Dermis microvascular lymphatic vessel endothelial cell (primary cell): ENCODE data around the gene PA2G4. TPM values are rescaled to one million over a fixed set of nuclear protein-coding genes. Genes with fewer than 3 reads are reported as not detected.
A peak's percentile ranks its signal among the peaks of the same experiment; 100 is the strongest.
"Not testable (repeated sequence)": the region's sequence is repeated elsewhere in the genome, so short reads cannot be mapped to it uniquely, and the experiment has no call there.

ENCODE experiments used
- DNase-seq, 2 donors: peaks; one replicate each; pipeline versions ENCODE4 v3.0.0 to v3.0.0-alpha.2; 2010; ENCODE audit warnings: low read depth in 2 of 2
- total RNA-seq: library from RNA; depleted of rRNA; stranded (reverse); fragments of >200 nt; gene quantifications from 2 replicates; pipeline ENCODE4 v1.2.1, GENCODE V29; 2014

The PA2G4 gene
- total RNA-seq, 1 donor from 2014 or later = 130 TPM

- DNase-seq = no peak
Observed at GRCh38 chr12:56152756-56153677, 48.7 kb downstream of the PA2G4 start.

DNA sequence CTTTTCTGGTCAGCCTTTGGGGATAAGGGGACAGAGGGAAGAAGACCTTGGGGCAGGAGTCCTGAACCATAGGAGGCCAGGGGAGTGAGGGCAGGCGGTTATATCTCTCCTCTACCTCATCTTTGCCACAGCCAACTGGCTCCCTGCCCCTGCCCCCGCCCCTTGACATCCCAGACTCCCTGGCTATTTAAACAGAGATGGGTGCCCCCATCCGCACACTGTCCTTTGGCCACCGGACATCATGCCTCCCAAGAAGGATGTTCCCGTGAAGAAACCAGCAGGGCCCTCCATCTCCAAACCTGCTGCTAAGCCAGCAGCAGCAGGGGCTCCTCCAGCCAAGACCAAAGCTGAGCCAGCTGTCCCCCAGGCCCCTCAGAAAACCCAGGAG, 49.3 kb downstream of the PA2G4 start:
- no peak for DNase-seq

- DNase-seq = no peak
Observed at GRCh38 chr12:56154246-56154771, 50.0 kb downstream of the PA2G4 start.

DNA sequence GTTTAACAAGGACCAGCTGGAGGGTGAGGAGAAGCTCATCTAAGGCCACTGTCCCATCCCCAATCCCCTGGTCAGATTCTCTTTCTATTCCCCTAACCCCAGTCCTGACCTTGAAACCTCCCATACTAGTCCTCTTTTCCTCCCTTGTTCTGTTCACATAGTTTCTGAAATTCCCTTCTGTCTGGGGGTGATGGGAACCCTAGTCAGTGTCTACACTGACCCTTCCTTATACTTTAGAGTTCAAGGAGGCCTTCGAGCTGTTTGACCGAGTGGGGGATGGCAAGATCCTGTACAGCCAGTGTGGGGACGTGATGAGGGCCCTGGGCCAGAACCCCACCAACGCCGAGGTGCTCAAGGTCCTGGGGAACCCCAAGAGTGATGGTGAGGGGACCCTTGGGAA, 50.5 kb downstream of the PA2G4 start:
- no peak for DNase-seq

DNA sequence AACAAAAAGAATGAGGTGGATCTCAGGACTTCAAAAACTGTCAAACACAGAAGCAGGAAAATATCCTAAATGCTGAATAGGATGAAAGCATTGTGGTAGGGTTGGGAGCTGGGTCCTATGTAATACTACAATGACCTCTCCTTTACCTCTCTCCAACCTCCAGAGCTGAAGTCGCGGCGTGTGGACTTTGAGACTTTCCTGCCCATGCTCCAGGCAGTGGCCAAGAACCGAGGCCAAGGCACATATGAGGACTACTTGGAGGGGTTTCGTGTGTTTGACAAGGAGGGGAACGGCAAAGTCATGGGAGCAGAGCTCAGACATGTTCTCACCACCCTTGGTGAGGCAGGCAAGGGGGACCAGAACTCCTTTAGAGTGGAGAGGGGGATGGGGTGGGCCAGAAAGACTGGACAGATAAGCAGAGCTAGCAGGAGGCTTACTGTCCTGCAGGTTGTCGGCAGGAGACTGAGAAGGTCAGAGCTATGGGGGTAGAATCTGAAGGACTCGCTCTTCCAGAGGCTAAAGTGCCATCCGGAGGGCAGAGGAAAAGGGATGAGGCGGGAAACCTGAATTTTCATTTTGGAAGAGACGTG, 51.0 kb downstream of the PA2G4 start:
- DNase-seq = no peak

GRCh38 chr12:56156464-56157200, 52.3 kb downstream of the PA2G4 start:
- DNase-seq = not testable (repeated sequence)

DNA sequence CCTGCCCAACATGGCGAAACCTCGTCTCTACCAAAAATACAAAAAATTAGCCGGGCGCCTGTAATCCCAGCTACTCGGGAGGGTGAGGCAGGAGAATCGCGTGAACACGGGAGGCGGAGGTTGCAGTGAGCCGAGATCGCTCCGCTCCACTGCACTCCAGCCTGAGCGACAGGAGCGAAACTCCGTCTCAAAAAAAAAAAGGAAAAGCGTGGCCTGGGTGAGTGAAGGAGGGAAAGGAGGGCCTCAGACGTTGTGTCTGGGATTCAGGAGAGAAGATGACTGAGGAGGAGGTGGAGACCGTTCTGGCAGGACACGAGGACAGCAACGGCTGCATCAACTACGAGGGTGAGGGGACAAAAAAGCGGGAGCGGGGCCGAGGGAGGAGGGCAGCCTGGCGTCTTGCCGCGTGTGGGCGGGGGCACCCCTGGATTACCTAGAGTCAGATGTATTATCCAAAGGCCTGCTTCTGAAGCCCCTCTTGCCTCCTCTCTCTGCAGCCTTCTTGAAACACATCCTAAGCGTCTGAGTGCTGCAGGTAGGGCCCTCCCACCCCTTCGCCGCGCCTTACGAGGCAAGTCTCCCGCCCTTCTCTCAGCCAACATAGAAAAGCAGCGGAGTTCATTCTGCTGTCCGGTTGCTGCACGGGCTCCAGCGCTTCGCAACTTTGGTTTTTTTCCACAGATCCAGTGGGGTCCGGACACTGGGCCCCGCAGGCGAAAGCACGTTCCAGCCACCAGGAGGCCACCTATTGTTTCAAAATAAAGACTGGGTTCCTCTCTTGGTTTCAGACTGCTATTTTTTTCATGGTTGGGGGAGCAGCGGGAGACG, 53.1 kb downstream of the PA2G4 start:
- DNase-seq = peak; percentile 84 to 88

DNA sequence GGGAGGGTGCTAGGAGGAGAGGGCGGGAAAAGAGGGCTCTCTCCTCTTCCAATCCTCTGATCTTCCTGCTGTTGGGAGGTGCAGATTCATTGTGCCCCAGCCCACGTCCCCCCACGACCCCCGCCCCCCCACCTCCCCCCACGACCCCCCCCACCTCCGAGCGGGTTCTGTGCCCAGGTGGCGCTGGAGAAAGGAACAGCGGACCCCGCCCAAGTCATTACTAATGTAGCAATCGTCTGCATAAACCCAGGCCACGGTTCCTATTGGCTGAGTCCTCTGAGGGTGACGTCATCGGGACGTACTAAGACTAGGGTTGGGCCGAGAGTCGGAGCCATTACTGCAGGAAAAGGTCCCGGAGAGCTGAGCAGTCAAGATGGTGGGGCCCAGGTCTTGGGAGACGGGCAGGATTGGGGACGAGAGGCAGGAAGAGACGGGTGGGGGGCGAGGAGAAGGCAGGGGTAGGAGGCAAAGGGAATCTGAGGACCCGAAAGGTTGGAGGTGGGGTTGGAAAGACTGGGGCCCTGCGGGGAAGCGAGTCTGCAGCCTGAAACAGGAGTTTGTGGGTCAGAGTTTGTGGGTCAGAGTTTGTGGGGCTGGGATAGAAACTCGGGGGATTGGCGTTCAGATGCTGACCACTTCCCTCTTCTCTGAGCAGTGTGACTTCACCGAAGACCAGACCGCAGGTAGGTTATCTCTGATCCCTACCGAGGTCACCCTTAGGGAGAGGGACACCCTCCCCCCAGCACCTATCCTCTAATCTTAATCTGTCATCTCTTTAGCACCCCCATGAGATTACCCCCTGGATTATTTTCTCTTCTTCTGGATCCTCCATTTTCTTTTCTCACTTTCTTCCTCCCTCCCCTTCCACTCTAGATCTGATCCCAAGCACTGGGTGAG, 53.9 kb downstream of the PA2G4 start, which contains the start of gene MYL6:
MYL6 (plus strand) TSS at position 331 of the 897 bp plus-strand sequence; CDS start at position 374, 43 bp downstream.
- peak; percentile 97 to 99 for DNase-seq

DNA sequence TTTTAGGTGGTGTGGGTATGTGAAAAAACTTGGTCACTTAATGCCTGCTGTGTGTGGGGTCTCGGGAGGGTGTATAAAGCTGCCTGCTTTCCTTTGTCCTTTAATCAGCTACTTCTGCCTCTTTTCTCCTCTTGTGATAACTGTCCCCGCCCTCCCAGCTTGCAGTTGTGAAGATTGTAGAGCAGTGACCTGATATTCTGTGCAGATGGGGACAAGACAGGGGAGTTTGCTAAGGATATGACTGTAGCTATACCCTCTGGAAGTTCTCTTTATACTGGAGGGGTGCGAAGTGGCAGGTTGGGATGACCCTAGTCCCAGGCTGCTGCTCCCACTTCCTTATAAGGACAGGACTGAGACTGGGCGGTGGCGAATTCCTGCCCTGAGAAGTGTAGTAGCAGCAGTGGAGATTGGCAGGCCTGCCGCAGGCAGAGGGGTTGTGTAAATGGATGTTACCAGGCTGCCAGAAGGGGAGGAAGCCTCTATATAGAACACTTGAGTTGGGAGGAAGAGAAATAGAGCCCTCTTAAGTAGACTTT, 54.6 kb downstream of the PA2G4 start:
- peak in 1 of 2 donors; percentile 65 for DNase-seq

DNA sequence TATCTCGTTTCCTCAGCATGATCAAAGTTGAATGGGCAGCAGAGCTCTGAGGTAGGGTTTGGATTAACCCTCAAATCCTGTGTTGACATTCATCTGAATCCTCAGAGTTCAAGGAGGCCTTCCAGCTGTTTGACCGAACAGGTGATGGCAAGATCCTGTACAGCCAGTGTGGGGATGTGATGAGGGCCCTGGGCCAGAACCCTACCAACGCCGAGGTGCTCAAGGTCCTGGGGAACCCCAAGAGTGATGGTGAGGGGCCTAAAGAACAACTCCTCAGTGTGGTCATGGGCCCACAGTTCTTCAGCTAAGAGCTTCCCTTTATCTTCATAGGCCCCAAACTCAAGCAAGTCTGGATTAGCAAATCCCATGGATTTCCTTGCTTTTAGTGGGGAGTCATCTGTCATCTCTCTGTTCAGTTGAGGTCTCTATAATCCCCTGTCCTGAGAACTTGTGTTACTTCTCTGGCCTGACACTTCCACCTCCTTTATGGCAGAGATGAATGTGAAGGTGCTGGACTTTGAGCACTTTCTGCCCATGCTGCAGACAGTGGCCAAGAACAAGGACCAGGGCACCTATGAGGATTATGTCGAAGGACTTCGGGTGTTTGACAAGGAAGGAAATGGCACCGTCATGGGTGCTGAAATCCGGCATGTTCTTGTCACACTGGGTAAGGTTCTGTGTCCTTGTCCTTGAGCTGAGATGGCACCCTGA, 55.3 kb downstream of the PA2G4 start:
- no peak for DNase-seq

GRCh38 chr12:56160193-56160763, 55.9 kb downstream of the PA2G4 start:
- peak; percentile 52 to 87 for DNase-seq

DNA sequence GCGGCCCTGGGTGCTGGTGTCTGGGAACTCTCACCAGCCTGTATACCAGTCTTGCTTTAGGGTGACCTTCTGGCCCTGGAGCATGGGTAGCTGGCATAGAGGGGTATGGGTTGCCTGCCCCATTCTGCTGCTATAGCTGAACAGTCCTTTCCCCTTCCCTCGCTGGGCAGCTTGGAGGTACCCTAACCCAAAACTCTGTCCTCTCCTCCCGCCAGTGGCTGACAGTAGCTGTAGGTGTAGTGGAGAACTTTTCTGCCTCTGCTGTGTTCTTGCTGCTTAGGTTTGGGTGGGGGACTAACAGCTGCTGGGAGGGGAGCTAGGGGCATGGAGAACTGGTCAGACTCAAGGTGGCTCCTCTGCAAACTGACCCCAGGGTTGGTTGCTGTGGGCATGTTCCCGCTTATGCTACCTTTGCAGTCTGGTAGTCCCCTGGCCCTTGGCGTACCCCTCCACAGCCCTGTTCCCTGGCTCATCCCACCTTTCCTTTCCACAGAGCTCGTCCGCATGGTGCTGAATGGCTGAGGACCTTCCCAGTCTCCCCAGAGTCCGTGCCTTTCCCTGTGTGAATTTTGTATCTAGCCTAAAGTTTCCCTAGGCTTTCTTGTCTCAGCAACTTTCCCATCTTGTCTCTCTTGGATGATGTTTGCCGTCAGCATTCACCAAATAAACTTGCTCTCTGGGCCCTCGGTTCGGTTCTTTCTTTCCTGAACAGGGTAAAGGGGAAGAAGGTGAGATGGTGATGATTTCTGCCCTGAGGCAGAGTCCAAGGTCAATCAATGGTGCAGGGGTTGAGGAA, 56.7 kb downstream of the PA2G4 start:
- DNase-seq = no peak

DNA sequence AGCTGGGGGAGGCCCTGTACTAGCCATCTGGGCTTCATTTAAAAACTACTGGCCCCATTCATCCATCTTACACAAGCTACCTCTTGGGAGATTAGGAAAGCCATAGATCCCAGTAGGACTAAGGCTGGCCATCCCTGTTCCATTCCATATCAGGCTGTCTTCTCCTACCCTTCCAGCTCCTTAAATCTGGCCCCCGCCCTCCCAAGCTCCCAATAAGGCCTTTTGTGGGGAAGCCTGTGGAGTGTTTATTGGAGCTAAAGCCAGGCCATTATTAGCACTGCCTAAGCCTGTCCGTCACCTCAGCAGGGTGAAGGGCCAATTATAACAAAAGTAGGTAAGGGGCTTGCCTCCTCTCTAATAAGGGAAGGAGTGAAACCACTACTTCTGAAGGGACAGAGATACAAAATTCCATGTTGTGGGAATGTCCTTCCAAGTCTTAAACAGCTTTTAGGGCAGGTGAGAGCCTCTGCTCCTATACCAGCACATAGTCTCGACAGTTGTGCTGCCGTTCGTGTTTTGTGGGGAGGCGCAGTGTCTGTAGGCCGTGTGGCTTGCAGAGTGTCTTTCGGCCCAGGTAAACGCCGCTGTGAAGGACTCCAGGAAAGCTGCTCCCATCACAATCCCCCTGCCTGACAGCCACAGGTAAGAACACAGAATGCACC, 57.5 kb downstream of the PA2G4 start:
- DNase-seq = no peak

- no peak for DNase-seq
Observed at GRCh38 chr12:56162468-56163290, 58.3 kb downstream of the PA2G4 start.
